ENCODE measurements around the gene HABP2.

- TF ChIP-seq POLR2A (IDR thresholded peaks at IDR 0.05; ENCODE audit: low read depth, low read length) (no peak), TAF1 (IDR thresholded peaks at IDR 0.05; ENCODE audit: borderline replicate concordance, low read depth, low read length) (no peak)
Observed at GRCh38 chr10:113521475-113521795, 31.4 kb upstream of the HABP2 start.
